Smooth muscle cell (in vitro differentiated cells): ENCODE results near the gene CASKIN1. TPM values are rescaled to one million over a fixed set of nuclear protein-coding genes. Genes with fewer than 3 reads are reported as not detected.

Experiments used
- DNase-seq: peaks from one replicate; lab custom pipeline; 2025; ENCODE audit not compliant: unreplicated experiment; lab: John Stamatoyannopoulos, UW
- H2AFZ ChIP-seq: fragments of 200-600 bp; sonication (generic); 2 replicates; pipeline ENCODE4 v1.6.0; 2016; ENCODE audit warnings: antibody characterized with exemption, low read depth, mild to moderate bottlenecking
- H3F3A ChIP-seq: fragments of 200-600 bp; sonication (generic); 2 replicates; pipeline ENCODE4 v1.6.0; 2017; ENCODE audit warnings: antibody characterized with exemption, low read depth
- H3K27ac ChIP-seq: fragments of 200-600 bp; sonication (generic); 2 replicates; pipeline ENCODE4 v1.5.1; 2016; ENCODE audit warnings: low read depth, mild to moderate bottlenecking
- H3K27me3 ChIP-seq: fragments of 200-600 bp; sonication (generic); 2 replicates; pipeline ENCODE4 v1.6.1; 2016; ENCODE audit warnings: low read depth, mild to moderate bottlenecking
- H3K36me3 ChIP-seq: fragments of 200-600 bp; sonication (generic); 2 replicates; pipeline ENCODE4 v1.5.1; 2016; ENCODE audit warnings: low read depth
- H3K4me1 ChIP-seq: fragments of 200-600 bp; sonication (generic); 2 replicates; pipeline ENCODE4 v1.5.1; 2016; ENCODE audit warnings: low read depth
- H3K4me2 ChIP-seq: fragments of 200-600 bp; sonication (generic); 2 replicates; pipeline ENCODE4 v1.6.0; 2016; ENCODE audit warnings: mild to moderate bottlenecking
- H3K4me3 ChIP-seq: fragments of 200-600 bp; sonication (generic); 2 replicates; pipeline ENCODE4 v1.5.1; 2016; ENCODE audit warnings: mild to moderate bottlenecking
- H3K79me2 ChIP-seq: fragments of 200-600 bp; sonication (generic); 2 replicates; pipeline ENCODE4 v1.6.0; 2016; ENCODE audit warnings: low read depth, mild to moderate bottlenecking
- H3K9ac ChIP-seq: fragments of 200-600 bp; sonication (generic); 2 replicates; pipeline ENCODE4 v1.6.0; 2016; ENCODE audit warnings: low read depth
- H3K9me3 ChIP-seq: fragments of 200-600 bp; sonication (generic); replicated peaks from 2 replicates; pipeline ENCODE4 v1.5.1; 2016; ENCODE audit warnings: low read depth
- H4K20me1 ChIP-seq: fragments of 200-600 bp; sonication (generic); 2 replicates; pipeline ENCODE4 v1.6.0; 2016; ENCODE audit warnings: low read depth
- WGBS: methylation state at CpG from one replicate; pipeline ENCODE4 v1.1.7; 2016; ENCODE audit warnings: low lambda C conversion rate; 5-methylcytosine and 5-hydroxymethylcytosine counted together
- polyA plus RNA-seq: library from polyadenylated mRNA; unstranded; fragments of >200 nt; fragmentation: Nextera tagmentation; extraction: Ambion mirVana; gene quantifications from 2 replicates; pipeline ENCODE4 v1.2.1, GENCODE V29; 2016
- total RNA-seq: library from RNA; depleted of rRNA; stranded (reverse); fragments of >200 nt; gene quantifications from 2 replicates; pipeline ENCODE4 v1.2.3, GENCODE V29; 2014
- TF ChIP-seq, protein P1 (sequence below): fragments of 200-600 bp; sonication (generic); IDR thresholded peaks from 2 replicates; pipeline ENCODE4 v1.5.1; 2017; ENCODE audit warnings: borderline replicate concordance, mild to moderate bottlenecking, antibody characterized with exemption; ENCODE audit not compliant: insufficient read depth, poor library complexity, severe bottlenecking

The CASKIN1 gene
- total and polyA plus RNA-seq, 2 experiments from 2014 or later: 0.09 to 0.45 TPM

DNA sequence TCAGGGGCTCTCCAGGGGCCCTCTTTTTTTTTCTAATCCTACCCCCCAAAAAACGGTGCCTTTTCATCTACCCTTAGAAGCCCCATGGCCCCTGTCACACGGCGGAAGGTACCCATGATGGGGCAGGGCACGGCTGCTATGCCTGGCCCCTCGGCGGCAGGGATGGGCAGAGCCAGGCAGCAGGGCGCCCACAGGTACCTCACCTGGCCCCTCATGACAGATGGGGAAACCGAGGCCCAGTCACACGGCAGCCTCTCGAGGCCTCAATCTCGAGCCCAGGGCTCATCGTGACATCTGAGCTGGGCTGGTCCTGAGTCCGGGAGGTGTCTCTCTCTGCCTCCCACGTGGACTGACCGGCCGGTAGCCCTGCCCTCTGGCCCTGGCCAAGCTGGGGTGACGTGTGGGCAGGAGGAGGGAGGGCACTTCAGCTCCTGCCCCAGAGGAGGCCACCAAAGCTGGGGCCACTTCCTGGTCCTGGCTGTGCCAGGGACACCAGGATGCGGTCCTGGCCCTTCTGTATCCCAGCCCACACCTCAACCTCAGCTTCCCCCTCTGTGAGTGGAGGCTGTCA, 29.3 kb downstream of the CASKIN1 start:
- TF ChIP-seq, protein P1, sequence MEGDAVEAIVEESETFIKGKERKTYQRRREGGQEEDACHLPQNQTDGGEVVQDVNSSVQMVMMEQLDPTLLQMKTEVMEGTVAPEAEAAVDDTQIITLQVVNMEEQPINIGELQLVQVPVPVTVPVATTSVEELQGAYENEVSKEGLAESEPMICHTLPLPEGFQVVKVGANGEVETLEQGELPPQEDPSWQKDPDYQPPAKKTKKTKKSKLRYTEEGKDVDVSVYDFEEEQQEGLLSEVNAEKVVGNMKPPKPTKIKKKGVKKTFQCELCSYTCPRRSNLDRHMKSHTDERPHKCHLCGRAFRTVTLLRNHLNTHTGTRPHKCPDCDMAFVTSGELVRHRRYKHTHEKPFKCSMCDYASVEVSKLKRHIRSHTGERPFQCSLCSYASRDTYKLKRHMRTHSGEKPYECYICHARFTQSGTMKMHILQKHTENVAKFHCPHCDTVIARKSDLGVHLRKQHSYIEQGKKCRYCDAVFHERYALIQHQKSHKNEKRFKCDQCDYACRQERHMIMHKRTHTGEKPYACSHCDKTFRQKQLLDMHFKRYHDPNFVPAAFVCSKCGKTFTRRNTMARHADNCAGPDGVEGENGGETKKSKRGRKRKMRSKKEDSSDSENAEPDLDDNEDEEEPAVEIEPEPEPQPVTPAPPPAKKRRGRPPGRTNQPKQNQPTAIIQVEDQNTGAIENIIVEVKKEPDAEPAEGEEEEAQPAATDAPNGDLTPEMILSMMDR: no peak
- 99% methylated on average over 18 of the region's 18 CpGs for WGBS
- Histone ChIP-seq H3K27ac (no peak overlapping the region), H2AFZ (no peak overlapping the region), H3K79me2 (peaks cover 27% of the 10 kb centered on the region), H3F3A (no peaks in the 10 kb centered on the region), H3K9ac (no peak overlapping the region), H3K36me3 (no peaks in the 10 kb centered on the region), H3K9me3 (no peaks in the 10 kb centered on the region), H3K4me2 (no peak overlapping the region), H3K4me1 (no peaks in the 10 kb centered on the region), H3K27me3 (no peaks in the 10 kb centered on the region), H4K20me1 (peaks cover 56% of the 10 kb centered on the region), H3K4me3 (no peak overlapping the region)
- no peak for DNase-seq

DNA sequence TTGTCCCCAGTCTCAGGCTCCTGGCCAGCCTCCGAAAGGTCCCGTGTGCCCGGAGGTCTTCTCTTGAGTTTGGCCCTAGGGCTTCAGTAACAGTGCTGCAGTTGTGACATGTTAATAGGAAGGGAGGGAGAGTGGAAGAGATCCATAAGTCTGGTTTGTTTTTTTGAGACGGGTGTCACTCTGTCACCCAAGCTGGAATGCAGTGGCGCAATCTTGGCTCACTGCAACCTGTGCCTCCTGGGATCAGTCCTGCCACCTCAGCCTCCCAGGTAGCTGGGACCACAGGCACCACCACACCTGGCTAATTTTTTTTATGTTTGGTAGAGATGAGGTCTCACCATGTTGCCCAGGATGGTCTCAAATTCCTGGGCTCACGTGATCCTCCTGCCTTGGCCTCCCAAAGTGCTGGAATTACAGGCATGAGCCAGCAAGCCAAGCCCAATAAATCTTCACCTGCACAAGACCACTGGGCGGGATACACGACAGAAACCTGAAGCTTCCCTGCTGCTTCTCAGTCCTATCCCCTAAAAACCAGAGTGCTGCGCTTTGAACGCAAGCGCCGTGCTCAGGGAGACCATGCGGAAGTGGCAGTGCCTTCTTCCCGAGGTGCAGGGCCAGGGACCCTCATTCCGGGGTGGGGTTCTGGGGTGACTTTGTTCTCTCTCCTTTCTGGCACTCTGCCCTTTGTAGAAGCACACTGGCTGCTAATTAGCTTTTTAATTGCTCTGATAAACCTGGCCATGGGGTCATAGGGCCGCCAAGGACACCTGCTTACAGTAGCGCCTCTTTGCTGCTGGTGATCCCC, 29.9 kb downstream of the CASKIN1 start:
- no peak overlapping the region for H3K9ac ChIP-seq
- H3K79me2 ChIP-seq: peaks cover 34% of the 10 kb centered on the region

DNA sequence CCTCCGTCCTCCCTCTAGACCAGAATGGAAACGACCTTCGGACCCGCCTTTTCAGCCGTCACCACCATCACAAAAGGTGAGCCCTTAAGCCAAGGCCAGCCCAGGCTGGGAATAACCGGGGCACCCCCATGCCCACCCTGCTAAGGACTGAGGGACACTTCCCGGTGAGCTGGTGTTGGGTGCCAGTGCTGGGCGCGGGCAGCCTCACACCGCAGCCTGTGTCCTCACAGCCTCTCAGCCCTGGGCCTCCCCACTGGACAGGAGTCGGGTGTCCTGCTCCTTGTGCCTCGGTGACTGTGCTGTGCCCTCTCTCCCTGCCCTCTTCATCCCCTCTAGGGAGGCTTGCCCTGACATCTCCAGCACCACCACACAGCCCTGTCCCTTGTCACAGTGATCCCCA, 30.5 kb downstream of the CASKIN1 start:
- WGBS: 98% methylated on average over 10 of the region's 12 CpGs
- no peaks in the 10 kb centered on the region for H3K36me3 ChIP-seq
- no peak overlapping the region for H3K9ac ChIP-seq
- no peaks in the 10 kb centered on the region for H3K4me1 ChIP-seq
- H3K4me2 ChIP-seq: no peak overlapping the region
- H3K27ac ChIP-seq: no peak overlapping the region
- no peak for DNase-seq
- no peak overlapping the region for H2AFZ ChIP-seq
- TF ChIP-seq, protein P1: no peak
- H3K4me3 ChIP-seq: no peak overlapping the region
- H3K9me3 ChIP-seq: no peaks in the 10 kb centered on the region
- peaks cover 68% of the 10 kb centered on the region for H4K20me1 ChIP-seq
- no peaks in the 10 kb centered on the region for H3K27me3 ChIP-seq
- no peaks in the 10 kb centered on the region for H3F3A ChIP-seq
- peaks cover 40% of the 10 kb centered on the region for H3K79me2 ChIP-seq

More for the DNA sequence above, 29.9 kb downstream of the CASKIN1 start:
- 95% methylated on average over 17 of the region's 17 CpGs for WGBS
- DNase-seq: no peak
- no peak overlapping the region for H3K27ac ChIP-seq
- H3K4me3 ChIP-seq: no peak overlapping the region
- H2AFZ ChIP-seq: no peak overlapping the region
- no peaks in the 10 kb centered on the region for H3K4me1 ChIP-seq
- no peaks in the 10 kb centered on the region for H3K36me3 ChIP-seq
- peaks cover 63% of the 10 kb centered on the region for H4K20me1 ChIP-seq
- no peak overlapping the region for H3K4me2 ChIP-seq
- H3K9me3 ChIP-seq: no peaks in the 10 kb centered on the region
- TF ChIP-seq, protein P1: no peak
- H3K27me3 ChIP-seq: no peaks in the 10 kb centered on the region
- H3F3A ChIP-seq: no peaks in the 10 kb centered on the region
